ENCODE data around the gene KIF19. TPM values are rescaled to one million over a fixed set of nuclear protein-coding genes. Genes with fewer than 3 reads are reported as not detected.
A peak's percentile ranks its signal among the peaks of the same experiment; 100 is the strongest.

KIF19 gene
- total and polyA plus RNA-seq, 2 of the 4 experiments (the other 2 are of a cell fraction), result not detected

DNA sequence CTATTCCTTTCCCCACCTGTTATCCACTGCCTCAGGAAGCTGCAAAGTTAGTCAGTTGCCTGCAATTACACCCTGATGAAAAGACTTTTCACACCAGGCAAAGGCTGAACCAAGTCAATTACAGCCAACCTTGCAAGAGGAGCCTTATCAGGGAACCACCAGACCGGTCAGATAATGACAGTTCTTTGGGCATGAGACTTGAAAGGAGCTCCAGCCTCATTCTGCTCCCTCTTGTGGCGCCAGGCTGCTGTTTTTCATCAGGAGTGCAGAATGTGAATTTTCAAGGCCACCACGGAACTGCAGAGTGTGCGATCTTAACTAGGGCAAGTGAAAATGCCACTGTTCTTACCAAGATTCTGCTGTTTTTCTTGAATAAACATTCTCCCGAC, 29.5 kb upstream of the KIF19 start:
- no peaks in the 10 kb centered on the region for H3K79me1 ChIP-seq (ENCODE audit: low read depth in 1 of 2, low read length in 2 of 2)
- ChIA-PET CTCF (interaction anchor here (1.0 kb wide), 1 partner anchor 83 kb away, joined by 4 read pairs; the partner anchor contains the start of gene TTYH2), POLR2A (ENCODE audit: unreplicated experiment) (no interaction called here)
- H3K4me1 ChIP-seq (ENCODE audit: control insufficient read depth, insufficient read depth, low read length), result no peaks in the 10 kb centered on the region
- no peaks in the 10 kb centered on the region for H3K36me3 ChIP-seq (ENCODE audit: control insufficient read depth, insufficient read depth, low read length)
- TF ChIP-seq, protein P1, sequence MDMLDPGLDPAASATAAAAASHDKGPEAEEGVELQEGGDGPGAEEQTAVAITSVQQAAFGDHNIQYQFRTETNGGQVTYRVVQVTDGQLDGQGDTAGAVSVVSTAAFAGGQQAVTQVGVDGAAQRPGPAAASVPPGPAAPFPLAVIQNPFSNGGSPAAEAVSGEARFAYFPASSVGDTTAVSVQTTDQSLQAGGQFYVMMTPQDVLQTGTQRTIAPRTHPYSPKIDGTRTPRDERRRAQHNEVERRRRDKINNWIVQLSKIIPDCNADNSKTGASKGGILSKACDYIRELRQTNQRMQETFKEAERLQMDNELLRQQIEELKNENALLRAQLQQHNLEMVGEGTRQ (IDR thresholded peaks at IDR 0.05; ENCODE audit: low read depth, low read length), result no peak
- TF ChIP-seq, protein P2, sequence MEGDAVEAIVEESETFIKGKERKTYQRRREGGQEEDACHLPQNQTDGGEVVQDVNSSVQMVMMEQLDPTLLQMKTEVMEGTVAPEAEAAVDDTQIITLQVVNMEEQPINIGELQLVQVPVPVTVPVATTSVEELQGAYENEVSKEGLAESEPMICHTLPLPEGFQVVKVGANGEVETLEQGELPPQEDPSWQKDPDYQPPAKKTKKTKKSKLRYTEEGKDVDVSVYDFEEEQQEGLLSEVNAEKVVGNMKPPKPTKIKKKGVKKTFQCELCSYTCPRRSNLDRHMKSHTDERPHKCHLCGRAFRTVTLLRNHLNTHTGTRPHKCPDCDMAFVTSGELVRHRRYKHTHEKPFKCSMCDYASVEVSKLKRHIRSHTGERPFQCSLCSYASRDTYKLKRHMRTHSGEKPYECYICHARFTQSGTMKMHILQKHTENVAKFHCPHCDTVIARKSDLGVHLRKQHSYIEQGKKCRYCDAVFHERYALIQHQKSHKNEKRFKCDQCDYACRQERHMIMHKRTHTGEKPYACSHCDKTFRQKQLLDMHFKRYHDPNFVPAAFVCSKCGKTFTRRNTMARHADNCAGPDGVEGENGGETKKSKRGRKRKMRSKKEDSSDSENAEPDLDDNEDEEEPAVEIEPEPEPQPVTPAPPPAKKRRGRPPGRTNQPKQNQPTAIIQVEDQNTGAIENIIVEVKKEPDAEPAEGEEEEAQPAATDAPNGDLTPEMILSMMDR (conservative IDR thresholded peaks at IDR 0.05; ENCODE audit: low read depth, low read length), result 0 out of 2 replicates have a peak, but pooled peaks have one; percentile 26
- TF ChIP-seq SMC3 (IDR thresholded peaks at IDR 0.05; ENCODE audit: low read depth, low read length) (no peak), POLR2A (IDR thresholded peaks at IDR 0.05; ENCODE audit: low read depth, low read length) (no peak)
- H2AFZ ChIP-seq (replicated peaks; ENCODE audit: low read length, poor library complexity), result no peak overlapping the region
- no peak overlapping the region for H2BK120ac ChIP-seq (ENCODE audit: low read depth, low read length)
- ATAC-seq (ENCODE audit: low read depth) (peak; percentile 68), DNase-seq (peak; percentile 38)
- no peak overlapping the region for H2BK15ac ChIP-seq (ENCODE audit: low read depth, low read length)
- H3K4me3 ChIP-seq (ENCODE audit: insufficient read depth, low read depth, low read length), result no peak overlapping the region
- dilution Hi-C loops (cut with HindIII; ENCODE audit: low sequenced_read_pairs, unreplicated experiment), result no loop called here
- H3K9me1 ChIP-seq (ENCODE audit: insufficient read depth, low read length), result no peaks in the 10 kb centered on the region
- no peak overlapping the region for H2BK5ac ChIP-seq (ENCODE audit: low read depth, low read length, poor library complexity, severe bottlenecking)
- BruUV-seq (replicated peaks), result no TSS peak
- H4K5ac ChIP-seq (ENCODE audit: low read depth, low read length), result no peak overlapping the region
- no peak overlapping the region for H3K14ac ChIP-seq (replicated peaks; ENCODE audit: low read depth, low read length)
- H2BK20ac ChIP-seq (ENCODE audit: low read depth, low read length), result no peak overlapping the region
- in situ Hi-C loops (cut with MboI; ENCODE audit: low sequenced_read_pairs), result no loop called here
- no peak overlapping the region for H2AK9ac ChIP-seq (replicated peaks; ENCODE audit: low read depth, low read length, poor library complexity)
- H4K91ac ChIP-seq (ENCODE audit: insufficient read depth, low read depth, low read length), result no peak overlapping the region
- H3K23ac ChIP-seq (ENCODE audit: low read depth, low read length), result no peak overlapping the region
- H3K56ac ChIP-seq (ENCODE audit: extremely low read depth, insufficient read depth, low read length), result no peak overlapping the region
- no peak overlapping the region for H4K8ac ChIP-seq (ENCODE audit: low read depth in 2 of 2, low read length in 2 of 2)
- 7% methylated on average over 3 of the region's 5 CpGs; no CpG with 5 or more reads in 1 of the 2 experiments for WGBS, 2 experiments (ENCODE audit: extremely low coverage in 2 of 2, insufficient read length in 1 of 2)
- no peaks in the 10 kb centered on the region for H4K20me1 ChIP-seq (ENCODE audit: insufficient read depth, low read length)
- H3K4me2 ChIP-seq (ENCODE audit: low read depth, low read length), result no peak overlapping the region
- H2AK5ac ChIP-seq (ENCODE audit: low read depth, low read length), result no peak overlapping the region
- no peak overlapping the region for H3K4ac ChIP-seq (ENCODE audit: low read depth, low read length)
- intact Hi-C loops (cut with micrococcal nuclease), result no loop called here
- H3K27me3 ChIP-seq (ENCODE audit: control insufficient read depth, insufficient read depth, low read length), result no peaks in the 10 kb centered on the region; the same call in 1 of the 2 replicates
- no peaks in the 10 kb centered on the region for H3K9me3 ChIP-seq (ENCODE audit: control insufficient read depth, insufficient read depth, low read length)
- H3K27ac ChIP-seq (ENCODE audit: insufficient read depth, low read length), result no peak overlapping the region
- no peak overlapping the region for H3K18ac ChIP-seq (ENCODE audit: low read depth, low read length)
- H3K9ac ChIP-seq (ENCODE audit: low read depth, low read length), result no peak overlapping the region
